Measurements from ENCODE around the gene SRPX.

SRPX gene

GRCh38 chrX:38154340-38154739, 66.3 kb downstream of the SRPX start:
- ChIA-PET CTCF (no interaction called here), POLR2A (no interaction called here)
- DNase-seq (ENCODE audit: extremely low spot score) = no peak
- TF ChIP-seq BHLHE40 (IDR thresholded peaks at IDR 0.05; ENCODE audit: borderline replicate concordance) = no peak
- TF ChIP-seq LEF1 (IDR thresholded peaks at IDR 0.05; ENCODE audit: borderline replicate concordance) = no peak
- TF ChIP-seq ELF4 (IDR thresholded peaks at IDR 0.05) = no peak
- no peak for TF ChIP-seq SUZ12 (IDR thresholded peaks at IDR 0.05)
- TF ChIP-seq L3MBTL2 (conservative IDR thresholded peaks at IDR 0.05) = no peak
- no peak for TF ChIP-seq PKNOX1 (IDR thresholded peaks at IDR 0.05)
- TF ChIP-seq FOXK2 (IDR thresholded peaks at IDR 0.05) = no peak
- no peak for TF ChIP-seq FOXA1 (IDR thresholded peaks at IDR 0.05)
- no peak for TF ChIP-seq CTBP1 (IDR thresholded peaks at IDR 0.05; ENCODE audit: borderline replicate concordance)
- TF ChIP-seq SP1 (IDR thresholded peaks at IDR 0.05) = no peak
- TF ChIP-seq NFRKB (IDR thresholded peaks at IDR 0.05) = no peak
- TF ChIP-seq ARNT (IDR thresholded peaks at IDR 0.05) = no peak
- no peak for TF ChIP-seq TARDBP (IDR thresholded peaks at IDR 0.05)
- TF ChIP-seq FOXM1 (IDR thresholded peaks at IDR 0.05; ENCODE audit: borderline replicate concordance) = no peak

GRCh38 chrX:38151441-38151840, 69.2 kb downstream of the SRPX start:
- no peak for TF ChIP-seq FOXA1 (IDR thresholded peaks at IDR 0.05)
- no peak for TF ChIP-seq SP1 (IDR thresholded peaks at IDR 0.05)
- TF ChIP-seq TARDBP (IDR thresholded peaks at IDR 0.05) = no peak
- POLR2A ChIA-PET = interaction anchor here (1.5 kb wide), 1 partner anchor 9 kb away, joined by 3 read pairs; no protein-coding TSS in a partner anchor
- DNase-seq (ENCODE audit: extremely low spot score) = no peak
- CTCF ChIA-PET = no interaction called here

DNA sequence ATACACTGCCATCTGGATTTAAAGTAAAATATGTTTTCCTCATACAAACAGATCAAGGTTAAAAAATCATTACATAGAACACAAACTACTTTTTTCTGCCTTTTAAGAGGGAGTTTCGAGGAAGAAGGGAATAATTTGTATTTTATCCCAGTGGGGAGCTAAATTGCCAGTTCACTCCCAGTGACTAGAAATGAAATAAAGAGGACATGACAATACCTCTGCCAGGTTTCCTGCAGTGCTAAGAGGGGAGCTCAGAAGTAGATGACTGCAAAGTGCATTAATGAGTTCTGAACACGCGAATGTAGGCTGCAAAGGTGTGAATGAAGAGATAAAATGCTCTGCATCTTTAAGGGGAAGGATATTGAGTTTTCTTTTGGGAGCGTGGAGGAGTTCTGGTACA, 69.7 kb downstream of the SRPX start:
- POLR2A ChIA-PET = interaction anchor here (1.5 kb wide), 1 partner anchor 9 kb away, joined by 3 read pairs; no protein-coding TSS in a partner anchor
- CTCF ChIA-PET = no interaction called here
- DNase-seq (ENCODE audit: extremely low spot score) = no peak
- no peak for TF ChIP-seq LEF1 (IDR thresholded peaks at IDR 0.05; ENCODE audit: borderline replicate concordance)
- TF ChIP-seq ELF4 (IDR thresholded peaks at IDR 0.05) = no peak

DNA sequence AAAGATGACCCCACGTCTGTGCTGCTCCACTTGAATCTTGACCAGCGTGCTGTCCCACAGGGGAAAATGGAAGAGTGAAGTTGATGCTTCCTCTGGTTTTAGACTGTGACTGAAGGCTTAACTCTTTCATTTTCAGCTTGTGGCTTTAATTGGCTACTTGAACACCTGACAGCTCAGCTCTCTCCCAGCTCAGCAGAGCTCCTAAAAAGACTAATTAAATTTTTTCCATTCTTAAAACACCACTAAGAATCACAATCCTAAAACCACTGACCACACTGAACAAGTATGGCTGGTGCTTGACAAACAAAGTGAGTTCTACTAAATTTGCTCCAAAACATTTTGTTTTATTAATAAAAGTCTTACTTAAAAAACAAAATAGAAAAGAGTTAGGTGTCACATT, 71.7 kb downstream of the SRPX start:
- POLR2A ChIA-PET = no interaction called here
- CTCF ChIA-PET = no interaction called here
- no peak for DNase-seq (ENCODE audit: extremely low spot score)
- TF ChIP-seq FOXK2 (IDR thresholded peaks at IDR 0.05) (no peak), ZNF384 (IDR thresholded peaks at IDR 0.05) (no peak), PKNOX1 (IDR thresholded peaks at IDR 0.05) (no peak), NFRKB (IDR thresholded peaks at IDR 0.05) (no peak), ARNT (IDR thresholded peaks at IDR 0.05) (no peak)

DNA sequence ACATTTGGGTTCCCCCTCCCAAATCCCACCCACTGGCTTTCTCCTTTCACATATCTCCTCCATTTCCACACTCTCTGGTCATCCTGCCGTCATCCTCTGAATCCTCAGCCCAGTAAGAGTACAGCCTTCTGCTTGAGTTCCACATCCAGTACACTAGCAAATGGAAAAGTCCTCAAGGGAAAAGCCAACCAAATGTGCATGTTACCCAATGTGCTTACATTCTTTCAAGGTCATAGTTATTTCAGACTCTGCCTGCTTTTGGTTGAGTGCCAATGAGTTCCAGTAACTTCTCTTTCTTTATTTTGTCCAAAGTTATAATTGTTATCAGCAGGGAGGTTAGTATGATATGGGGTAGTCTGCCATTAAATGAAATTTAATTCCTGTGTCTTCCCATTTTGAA, 78.1 kb downstream of the SRPX start:
- DNase-seq (ENCODE audit: extremely low spot score) = no peak
- TF ChIP-seq FOXK2 (IDR thresholded peaks at IDR 0.05) (no peak), HDGF (IDR thresholded peaks at IDR 0.05; ENCODE audit: borderline replicate concordance) (no peak), SUZ12 (IDR thresholded peaks at IDR 0.05) (no peak)
- ChIA-PET POLR2A (interaction anchor here (1.0 kb wide), 1 partner anchor 9 kb away, joined by 3 read pairs; no protein-coding TSS in a partner anchor), CTCF (no interaction called here)

- CTCF ChIA-PET = interaction anchor here (1.4 kb wide), 1 partner anchor 28 kb away, joined by 4 read pairs; no protein-coding TSS in a partner anchor
- POLR2A ChIA-PET = no interaction called here
Observed at GRCh38 chrX:38138900-38139299, 81.8 kb downstream of the SRPX start.

More at GRCh38 chrX:38138900-38139299, 81.8 kb downstream of the SRPX start:
- no peak for DNase-seq (ENCODE audit: extremely low spot score)
- TF ChIP-seq BHLHE40 (IDR thresholded peaks at IDR 0.05; ENCODE audit: borderline replicate concordance) = no peak
- no peak for TF ChIP-seq ELF4 (IDR thresholded peaks at IDR 0.05)
- no peak for TF ChIP-seq FOXK2 (IDR thresholded peaks at IDR 0.05)
- TF ChIP-seq FOXA1 (IDR thresholded peaks at IDR 0.05) = no peak
- TF ChIP-seq HDGF (IDR thresholded peaks at IDR 0.05; ENCODE audit: borderline replicate concordance) = no peak
- TF ChIP-seq L3MBTL2 (conservative IDR thresholded peaks at IDR 0.05) = no peak
- TF ChIP-seq CTBP1 (IDR thresholded peaks at IDR 0.05; ENCODE audit: borderline replicate concordance) = no peak
- TF ChIP-seq PKNOX1 (IDR thresholded peaks at IDR 0.05) = no peak
- TF ChIP-seq SUZ12 (IDR thresholded peaks at IDR 0.05) = no peak
- TF ChIP-seq ARNT (IDR thresholded peaks at IDR 0.05) = no peak
- TF ChIP-seq SP1 (IDR thresholded peaks at IDR 0.05) = no peak
- TF ChIP-seq ZNF384 (IDR thresholded peaks at IDR 0.05) = no peak
- no peak for TF ChIP-seq FOXM1 (IDR thresholded peaks at IDR 0.05; ENCODE audit: borderline replicate concordance)
- TF ChIP-seq TARDBP (IDR thresholded peaks at IDR 0.05) = no peak
- TF ChIP-seq NFRKB (IDR thresholded peaks at IDR 0.05) = no peak

Measured in HEK293T (cell line).